Activated CD8-positive, alpha-beta memory T cell treated with anti-CD3 and anti-CD28 coated beads, Interleukin-2, amount 10 ng/mL, durations not matched to agents 7 days and 5 days (primary cell): ENCODE results near the gene CLEC10A. TPM values are rescaled to one million over a fixed set of nuclear protein-coding genes. Genes with fewer than 3 reads are reported as not detected.
"Not testable (repeated sequence)": the region's sequence is repeated elsewhere in the genome, so short reads cannot be mapped to it uniquely, and the experiment has no call there.

Experiments
- ATAC-seq: fragments of 150-1000 bp; cut with Tn5 transposase; one replicate; pipeline ENCODE4 v1.10.0; 2021; ENCODE audit warnings: moderate library complexity
- CTCF ChIA-PET: fragments of 350-600 bp; sonication (Branson Sonifier 250); formaldehyde crosslinking; loops from one replicate; lab custom pipeline; 2021; ENCODE audit warnings: antibody characterized with exemption; lab: Charles Lee
- DNase-seq: peaks from one replicate; pipeline ENCODE4 v3.0.0-alpha.2; 2020
- H3K27ac Mint-ChIP-seq: one replicate; pipeline ENCODE4 v1.8.0; 2021; ENCODE audit warnings: mild to moderate bottlenecking, mixed read lengths
- H3K27me3 Mint-ChIP-seq: one replicate; pipeline ENCODE4 v1.8.0; 2021; ENCODE audit warnings: mixed read lengths
- H3K36me3 Mint-ChIP-seq: one replicate; pipeline ENCODE4 v1.8.0; 2021; ENCODE audit warnings: mild to moderate bottlenecking, mixed read lengths
- H3K4me1 Mint-ChIP-seq: one replicate; pipeline ENCODE4 v1.8.0; 2021; ENCODE audit warnings: mixed read lengths
- H3K4me3 Mint-ChIP-seq: one replicate; pipeline ENCODE4 v1.8.0; 2021; ENCODE audit warnings: mild to moderate bottlenecking, moderate library complexity, mixed read lengths
- H3K9me3 Mint-ChIP-seq: one replicate; pipeline ENCODE4 v1.8.0; 2022; ENCODE audit warnings: low read depth, mixed read lengths
- total RNA-seq, 2 experiments: library from RNA; stranded (reverse); gene quantifications; one replicate each; pipeline ENCODE4 v1.2.3, GENCODE V29; 2021

CLEC10A gene, protein sequence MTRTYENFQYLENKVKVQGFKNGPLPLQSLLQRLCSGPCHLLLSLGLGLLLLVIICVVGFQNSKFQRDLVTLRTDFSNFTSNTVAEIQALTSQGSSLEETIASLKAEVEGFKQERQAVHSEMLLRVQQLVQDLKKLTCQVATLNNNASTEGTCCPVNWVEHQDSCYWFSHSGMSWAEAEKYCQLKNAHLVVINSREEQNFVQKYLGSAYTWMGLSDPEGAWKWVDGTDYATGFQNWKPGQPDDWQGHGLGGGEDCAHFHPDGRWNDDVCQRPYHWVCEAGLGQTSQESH
- not detected for total RNA-seq

DNA sequence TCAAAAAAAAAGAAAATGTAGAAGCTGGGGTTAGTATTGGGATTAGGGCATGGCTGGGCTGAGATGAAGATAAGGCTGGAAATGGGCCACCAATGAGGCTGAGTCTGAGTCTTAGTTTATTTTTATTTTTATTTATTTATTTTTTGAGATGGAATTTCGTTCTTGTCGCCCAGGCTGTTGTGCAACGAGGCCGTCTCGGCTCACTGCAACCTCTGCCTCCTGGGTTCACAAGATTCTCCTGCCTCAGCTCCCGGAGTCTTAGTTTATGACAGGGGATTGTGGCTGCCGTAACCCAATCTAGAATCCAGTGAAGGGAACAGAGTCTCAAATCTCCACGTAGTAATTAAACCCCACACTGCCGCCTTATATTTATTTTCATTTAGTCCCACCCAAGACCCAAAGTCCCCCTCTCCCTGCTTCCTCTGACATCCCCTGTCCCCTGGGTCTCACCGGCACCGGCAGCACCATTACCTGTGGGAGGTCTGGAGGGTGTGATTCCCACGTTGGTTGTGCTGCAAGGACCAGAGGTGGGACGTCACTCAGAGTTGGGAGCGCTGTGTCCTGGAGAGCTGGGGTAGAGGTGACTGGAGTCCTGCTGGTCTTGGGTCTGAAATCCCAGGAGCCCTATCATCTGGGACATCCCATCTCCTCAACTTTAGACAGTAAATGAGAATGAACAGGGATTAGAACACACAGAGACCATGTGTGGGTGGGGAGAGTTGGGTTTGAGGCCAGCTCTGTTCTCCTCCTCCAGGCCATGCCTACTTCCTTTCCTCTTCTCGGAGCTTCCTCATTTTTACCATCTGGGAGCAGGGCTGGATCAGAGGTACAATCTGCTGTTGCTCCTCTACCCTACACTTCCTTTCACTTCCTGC is at the start of gene CLEC10A:
Gene CLEC10A, minus strand, starts transcription at position 671 of the 875 bp plus-strand sequence. CDS start 1,439 bp downstream, outside the sequence.
- DNase-seq (no peak), ATAC-seq (no peak)
- no peak within 1 kb of the TSS for H3K4me3 Mint-ChIP-seq
- H3K9me3 Mint-ChIP-seq, result no peaks in the 10 kb centered on the region
- CTCF ChIA-PET, result interaction anchor here (1.0 to 1.5 kb wide), 2 partner anchors 34 to 169 kb away, joined by 3 read pairs; no protein-coding TSS in a partner anchor
- peaks cover 28% of the 10 kb centered on the region for H3K4me1 Mint-ChIP-seq
- peaks cover 40% of the 10 kb centered on the region for H3K27me3 Mint-ChIP-seq
- H3K36me3 Mint-ChIP-seq, result no peaks in the 10 kb centered on the region
- H3K27ac Mint-ChIP-seq, result no peak within 1 kb of the TSS

DNA sequence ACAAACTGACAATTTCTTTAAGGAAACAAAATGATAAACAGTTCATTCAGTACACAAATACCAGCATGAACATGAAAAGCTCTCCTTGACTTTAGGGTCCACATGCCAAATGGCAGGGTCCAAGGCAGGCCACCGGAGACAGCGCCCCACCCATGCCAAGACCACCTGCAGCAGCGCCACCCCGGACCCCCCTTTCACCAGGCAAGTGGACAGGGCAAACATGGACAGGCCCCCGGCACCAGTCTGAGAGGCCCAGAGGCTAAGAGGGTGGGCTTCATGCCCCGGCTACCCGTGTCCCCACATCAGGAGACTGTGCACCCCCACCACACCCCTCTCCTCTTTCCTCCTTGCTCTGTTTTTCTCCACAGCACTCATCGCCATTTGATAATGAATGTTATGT is 49.3 kb upstream of the CLEC10A start:
- CTCF ChIA-PET, result no interaction called here
- H3K36me3 Mint-ChIP-seq, result no peaks in the 10 kb centered on the region
- H3K4me1 Mint-ChIP-seq, result peaks cover 15% of the 10 kb centered on the region
- H3K9me3 Mint-ChIP-seq, result no peaks in the 10 kb centered on the region
- H3K27me3 Mint-ChIP-seq, result no peaks in the 10 kb centered on the region
- ATAC-seq (no peak), DNase-seq (no peak)
- H3K4me3 Mint-ChIP-seq, result no peak overlapping the region
- H3K27ac Mint-ChIP-seq, result no peak overlapping the region

DNA sequence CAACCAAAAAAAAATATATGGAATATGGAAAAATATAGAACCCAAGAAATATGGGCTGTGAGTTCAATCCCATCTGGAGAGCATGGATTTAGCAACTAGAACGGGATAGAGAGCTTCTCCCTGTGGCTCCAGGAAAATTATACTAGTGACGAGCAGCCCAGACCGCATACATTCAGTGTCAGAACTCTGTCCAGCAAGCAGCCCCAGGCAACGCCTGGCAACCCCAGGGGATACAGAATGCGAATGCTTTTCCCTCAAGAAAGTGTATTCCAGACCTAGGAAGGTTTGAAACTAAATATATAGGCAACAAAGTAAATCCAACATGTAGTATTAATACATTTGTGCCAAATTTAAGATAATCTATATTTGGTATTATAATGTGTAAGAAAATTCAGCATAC is 48.1 kb upstream of the CLEC10A start:
- no peak for ATAC-seq
- Mint-ChIP-seq H3K27ac (no peak overlapping the region), H3K9me3 (no peaks in the 10 kb centered on the region), H3K4me1 (peaks cover 11% of the 10 kb centered on the region), H3K4me3 (no peak overlapping the region), H3K36me3 (no peaks in the 10 kb centered on the region), H3K27me3 (peaks cover 2% of the 10 kb centered on the region)
- DNase-seq, result no peak
- CTCF ChIA-PET, result interaction anchor here (0.6 kb wide), 1 partner anchor 70 kb away, joined by 3 read pairs; no protein-coding TSS in a partner anchor

DNA sequence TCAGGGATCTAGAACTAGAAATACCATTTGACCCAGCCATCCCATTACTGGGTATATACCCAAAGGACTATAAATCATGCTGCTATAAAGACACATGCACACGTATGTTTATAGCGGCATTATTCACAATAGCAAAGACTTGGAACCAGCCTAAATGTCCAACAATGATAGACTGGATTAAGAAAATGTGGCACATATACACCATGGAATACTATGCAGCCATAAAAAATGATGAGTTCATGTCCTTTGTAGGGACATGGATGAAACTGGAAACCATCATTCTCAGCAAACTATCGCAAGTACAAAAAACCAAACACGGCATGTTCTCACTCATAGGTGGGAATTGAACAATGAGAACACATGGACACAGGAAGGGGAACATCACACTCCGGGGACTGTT is 47.5 kb upstream of the CLEC10A start:
- not testable (repeated sequence) for H3K27ac Mint-ChIP-seq, H3K36me3 Mint-ChIP-seq, DNase-seq, H3K4me3 Mint-ChIP-seq, ATAC-seq, H3K4me1 Mint-ChIP-seq, H3K9me3 Mint-ChIP-seq, H3K27me3 Mint-ChIP-seq
- CTCF ChIA-PET, result interaction anchor here (0.6 kb wide), 1 partner anchor 71 kb away, joined by 3 read pairs; no protein-coding TSS in a partner anchor

DNA sequence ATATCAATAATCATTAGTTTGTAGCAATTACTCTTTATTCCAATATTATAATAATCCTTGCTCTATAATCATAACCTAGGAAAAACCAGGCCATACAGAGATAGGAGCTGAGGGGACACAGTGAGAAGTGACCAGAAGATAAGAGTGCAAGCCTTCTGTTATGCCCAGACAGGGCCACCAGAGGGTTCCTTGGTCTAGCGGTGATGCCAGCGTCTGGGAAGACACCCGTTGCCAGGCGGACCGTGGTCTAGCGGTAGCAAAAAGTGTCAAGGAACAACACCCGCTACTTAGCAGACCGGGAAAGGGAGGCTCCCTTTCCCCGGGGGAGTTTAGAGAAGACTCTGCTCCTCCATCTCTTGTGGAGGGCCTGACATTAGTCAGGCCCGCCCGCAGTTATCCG is 46.3 kb upstream of the CLEC10A start:
- H3K36me3 Mint-ChIP-seq, ATAC-seq, H3K4me1 Mint-ChIP-seq, H3K4me3 Mint-ChIP-seq, CTCF ChIA-PET, H3K9me3 Mint-ChIP-seq, H3K27ac Mint-ChIP-seq, H3K27me3 Mint-ChIP-seq, DNase-seq: not testable (repeated sequence)

DNA sequence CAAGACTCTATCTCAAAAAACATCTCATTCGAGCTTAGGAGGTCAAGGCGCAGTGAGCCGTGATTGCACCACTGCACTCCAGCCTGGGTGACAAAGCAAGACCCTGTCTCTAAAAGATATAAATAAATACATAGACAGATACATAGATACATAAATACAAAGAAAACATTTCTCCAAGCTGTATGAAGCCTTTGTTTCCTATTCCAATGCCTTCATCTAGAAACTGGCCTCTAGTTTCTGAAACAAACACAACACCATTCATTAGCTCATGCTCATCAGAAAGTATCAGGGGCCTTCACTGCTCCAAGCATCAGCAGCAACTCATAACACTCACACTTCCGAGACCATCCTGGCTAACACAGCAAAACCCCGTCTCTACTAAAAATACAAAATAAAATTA is 44.9 kb upstream of the CLEC10A start:
- no peak overlapping the region for H3K4me3 Mint-ChIP-seq
- H3K4me1 Mint-ChIP-seq, result peaks cover 3% of the 10 kb centered on the region
- no peaks in the 10 kb centered on the region for H3K36me3 Mint-ChIP-seq
- CTCF ChIA-PET, result interaction anchor here (0.9 to 1.3 kb wide), 2 partner anchors 12 to 73 kb away, joined by 3 read pairs; no protein-coding TSS in a partner anchor
- no peaks in the 10 kb centered on the region for H3K9me3 Mint-ChIP-seq
- DNase-seq, result no peak
- no peak overlapping the region for H3K27ac Mint-ChIP-seq
- no peak for ATAC-seq
- peaks cover 17% of the 10 kb centered on the region for H3K27me3 Mint-ChIP-seq

DNA sequence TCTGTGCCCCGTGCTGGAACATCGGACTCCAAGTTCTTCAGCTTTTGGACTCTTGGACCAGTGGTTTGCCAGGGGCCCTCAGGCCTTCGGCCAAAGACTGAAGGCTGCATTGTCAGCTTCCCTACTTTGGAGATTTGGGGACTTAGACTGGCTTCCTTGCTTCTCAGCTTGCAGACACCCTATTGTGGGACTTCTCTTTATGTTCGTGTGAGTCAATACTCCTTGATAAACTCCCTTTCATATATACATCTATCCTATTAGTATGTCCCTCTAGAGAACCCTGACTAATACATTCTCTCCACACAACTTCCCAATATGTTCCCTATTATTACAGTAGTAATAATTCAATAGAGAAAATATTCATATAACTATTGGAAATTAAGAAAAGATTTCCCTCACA is 43.8 kb upstream of the CLEC10A start:
- H3K4me1 Mint-ChIP-seq, result peaks cover 3% of the 10 kb centered on the region
- no peaks in the 10 kb centered on the region for H3K36me3 Mint-ChIP-seq
- no peak overlapping the region for H3K4me3 Mint-ChIP-seq
- H3K9me3 Mint-ChIP-seq, result no peaks in the 10 kb centered on the region
- ATAC-seq (no peak), DNase-seq (no peak)
- H3K27ac Mint-ChIP-seq, result no peak overlapping the region
- CTCF ChIA-PET, result interaction anchor here (0.9 kb wide), 1 partner anchor 72 kb away, joined by 3 read pairs; no protein-coding TSS in a partner anchor
- H3K27me3 Mint-ChIP-seq, result peaks cover 23% of the 10 kb centered on the region

DNA sequence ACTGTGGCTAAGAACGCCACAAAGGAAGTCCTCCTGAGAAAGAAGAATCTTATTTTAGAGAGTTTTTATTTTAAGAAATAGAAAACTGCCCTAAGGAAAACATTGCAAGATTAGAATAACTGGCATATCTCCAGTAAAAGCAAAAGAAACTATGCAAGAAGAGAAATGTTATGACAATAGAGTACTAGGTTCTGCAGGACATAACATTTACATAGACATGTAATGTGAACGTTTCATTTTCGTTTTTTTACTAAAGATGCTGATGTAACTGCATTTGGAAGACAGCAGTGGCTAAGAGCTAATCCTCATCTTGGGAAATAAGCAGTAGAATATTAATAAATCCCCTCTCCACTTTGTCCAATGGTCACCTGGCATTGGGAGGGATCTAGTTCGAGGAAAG is 42.3 kb upstream of the CLEC10A start:
- no peak overlapping the region for H3K4me3 Mint-ChIP-seq
- H3K4me1 Mint-ChIP-seq, result peaks cover 3% of the 10 kb centered on the region
- CTCF ChIA-PET, result interaction anchor here (0.8 to 1.3 kb wide), 2 partner anchors 10 to 70 kb away, joined by 3 read pairs; no protein-coding TSS in a partner anchor
- no peak overlapping the region for H3K27ac Mint-ChIP-seq
- no peaks in the 10 kb centered on the region for H3K9me3 Mint-ChIP-seq
- no peaks in the 10 kb centered on the region for H3K36me3 Mint-ChIP-seq
- H3K27me3 Mint-ChIP-seq, result peaks cover 25% of the 10 kb centered on the region
- ATAC-seq, result no peak
- no peak for DNase-seq

DNA sequence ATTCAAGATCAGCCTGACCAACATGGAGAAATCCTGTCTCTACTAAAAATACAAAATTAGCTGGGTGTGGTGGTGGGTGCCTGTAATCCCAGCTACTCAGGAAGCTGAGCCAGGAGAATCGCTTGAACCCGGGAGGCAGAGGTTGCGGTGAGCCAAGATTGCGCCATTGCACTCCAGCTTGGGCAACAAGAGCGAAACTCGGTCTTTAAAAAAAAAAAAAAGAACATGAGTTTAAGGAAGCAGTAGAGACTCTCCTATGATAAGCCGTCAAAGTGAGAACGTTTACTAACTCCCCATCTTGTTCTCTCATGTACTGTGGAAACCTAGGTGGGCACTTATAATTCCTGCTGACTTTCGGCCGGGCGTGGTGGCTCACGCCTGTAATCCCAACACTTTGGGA is 40.6 kb upstream of the CLEC10A start:
- H3K4me3 Mint-ChIP-seq, H3K27ac Mint-ChIP-seq, H3K4me1 Mint-ChIP-seq, H3K36me3 Mint-ChIP-seq, DNase-seq, ATAC-seq, H3K9me3 Mint-ChIP-seq: not testable (repeated sequence)
- CTCF ChIA-PET, result interaction anchor here (1.3 kb wide), 1 partner anchor 16 kb away, joined by 3 read pairs; no protein-coding TSS in a partner anchor
- peaks cover 25% of the 10 kb centered on the region for H3K27me3 Mint-ChIP-seq

DNA sequence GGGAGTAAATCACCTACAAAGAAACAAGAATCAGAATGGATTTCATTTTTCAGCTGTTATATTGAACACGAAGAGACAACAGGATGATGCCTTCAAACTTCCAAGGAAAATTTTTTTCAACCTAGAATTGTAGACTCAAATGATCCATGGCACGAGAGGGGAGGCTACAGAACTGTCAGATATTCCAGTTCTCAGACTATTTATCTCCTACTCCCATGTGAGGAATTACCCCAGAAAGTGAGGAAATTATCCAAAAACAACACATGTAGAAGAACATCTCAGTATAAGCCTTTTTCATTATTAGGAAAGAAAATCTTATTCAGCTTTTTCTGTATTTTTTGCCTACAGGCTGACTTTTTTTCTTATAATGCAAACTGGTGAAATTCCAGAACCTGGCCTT is 40.1 kb upstream of the CLEC10A start:
- CTCF ChIA-PET, result no interaction called here
- Mint-ChIP-seq H3K4me3 (no peak overlapping the region), H3K4me1 (peaks cover 3% of the 10 kb centered on the region), H3K27ac (no peak overlapping the region), H3K9me3 (no peaks in the 10 kb centered on the region), H3K27me3 (peaks cover 25% of the 10 kb centered on the region), H3K36me3 (no peaks in the 10 kb centered on the region)
- DNase-seq (no peak), ATAC-seq (no peak)

DNA sequence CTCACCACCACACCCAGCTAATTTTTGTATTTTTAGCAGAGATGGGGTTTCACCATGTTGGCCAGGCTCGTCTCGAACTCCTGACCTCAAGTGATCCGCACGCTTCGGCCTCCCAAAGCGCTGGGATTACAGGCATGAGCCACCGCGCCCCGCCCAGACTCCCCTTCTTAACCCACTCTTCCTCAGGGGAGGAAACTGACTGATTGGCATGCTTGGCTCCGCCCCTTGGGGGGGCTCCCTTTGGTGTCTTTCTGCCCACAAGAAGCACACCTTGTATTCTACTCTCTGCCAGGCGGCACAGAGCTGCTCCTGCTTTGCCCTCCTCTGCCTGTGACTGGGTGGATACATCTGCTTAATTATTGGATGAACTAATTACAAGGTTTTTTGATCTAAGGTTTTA is 39.3 kb upstream of the CLEC10A start:
- no peak overlapping the region for H3K27ac Mint-ChIP-seq
- no peaks in the 10 kb centered on the region for H3K9me3 Mint-ChIP-seq
- CTCF ChIA-PET, result no interaction called here
- H3K36me3 Mint-ChIP-seq, result no peaks in the 10 kb centered on the region
- H3K4me3 Mint-ChIP-seq, result no peak overlapping the region
- H3K4me1 Mint-ChIP-seq, result peaks cover 5% of the 10 kb centered on the region
- peaks cover 25% of the 10 kb centered on the region for H3K27me3 Mint-ChIP-seq
- DNase-seq, result no peak
- ATAC-seq, result no peak

DNA sequence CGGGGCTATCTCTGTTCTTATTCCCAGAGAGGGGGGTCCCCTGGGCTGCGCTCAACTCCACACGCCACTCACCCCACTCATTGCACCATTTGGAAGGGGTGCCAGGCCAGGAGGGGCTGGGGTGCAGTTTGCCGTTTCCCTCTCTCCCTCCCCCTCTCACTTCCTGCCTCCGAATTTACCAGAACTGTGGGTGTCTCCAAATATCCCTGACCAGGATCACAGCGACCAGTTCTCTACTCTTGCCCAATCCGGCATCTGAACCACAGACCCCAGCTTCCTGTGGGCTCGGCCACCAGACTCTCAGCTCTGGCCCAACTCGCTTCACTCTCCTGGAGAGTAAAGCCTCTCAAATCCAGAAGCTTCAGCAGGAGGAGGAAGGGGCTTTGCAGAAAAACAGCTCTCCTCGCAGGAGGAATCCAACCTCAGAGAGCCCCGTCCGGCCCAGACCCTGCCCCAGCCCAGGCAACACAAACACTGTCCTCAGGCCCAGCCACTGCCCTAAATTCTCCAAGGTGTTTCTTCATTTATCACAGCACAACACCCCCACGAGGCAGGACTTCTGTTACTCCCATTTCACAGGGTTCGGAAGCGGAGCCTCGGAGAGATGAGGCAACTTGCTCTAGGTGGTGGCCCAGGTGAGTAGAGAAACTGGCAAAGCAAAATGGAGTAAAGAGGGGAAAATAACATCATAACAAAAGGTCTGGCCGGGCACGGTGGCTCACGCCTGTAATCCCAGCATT is 35.0 kb upstream of the CLEC10A start:
- H3K4me3 Mint-ChIP-seq, result no peak overlapping the region
- no peaks in the 10 kb centered on the region for H3K36me3 Mint-ChIP-seq
- no peak overlapping the region for H3K27ac Mint-ChIP-seq
- ATAC-seq, result no peak
- H3K9me3 Mint-ChIP-seq, result no peaks in the 10 kb centered on the region
- no peak for DNase-seq
- peaks cover 10% of the 10 kb centered on the region for H3K27me3 Mint-ChIP-seq
- peaks cover 7% of the 10 kb centered on the region for H3K4me1 Mint-ChIP-seq
- CTCF ChIA-PET, result interaction anchor here (1.1 to 2.3 kb wide), 2 partner anchors 18 to 21 kb away, joined by 3 to 7 read pairs; no protein-coding TSS in a partner anchor
